HCT116 (cell line): ENCODE data around the gene TNFRSF21.

ENCODE experiments used
- CBX3 ChIP-seq: IDR thresholded peaks from 2 replicates; pipeline ENCODE4 v1.6.1; 2012; ENCODE audit warnings: low read depth
- CEBPB ChIP-seq: IDR thresholded peaks from 2 replicates; pipeline ENCODE4 v1.6.1; 2012; ENCODE audit warnings: low read depth
- EZH2 ChIP-seq: fragments of 200-600 bp; sonication (generic); IDR thresholded peaks from 2 replicates; pipeline ENCODE4 v1.6.1; 2017; ENCODE audit warnings: antibody characterized with exemption, mixed run types
- EZH2phosphoT487 ChIP-seq: fragments of 200-600 bp; IDR thresholded peaks from 2 replicates; pipeline ENCODE4 v1.6.1; 2018; ENCODE audit warnings: antibody characterized with exemption, borderline replicate concordance
- POLR2A ChIP-seq: IDR thresholded peaks from 2 replicates; pipeline ENCODE4 v1.7.0; 2011; ENCODE audit warnings: borderline replicate concordance; ENCODE audit not compliant: insufficient read depth, insufficient read length; ENCODE audit errors: extremely low read depth
- POLR2AphosphoS5 ChIP-seq: IDR thresholded peaks from 2 replicates; pipeline ENCODE4 v1.6.1; 2011; ENCODE audit warnings: mild to moderate bottlenecking, low read depth, low read length, moderate library complexity
- RAD21 ChIP-seq: IDR thresholded peaks from 2 replicates; pipeline ENCODE4 v1.6.1; 2012; ENCODE audit warnings: low read depth, mild to moderate bottlenecking
- SIN3A ChIP-seq: IDR thresholded peaks from 2 replicates; pipeline ENCODE4 v1.6.1; 2012; ENCODE audit warnings: low read depth
- TF ChIP-seq, protein P1 (sequence below), 3 experiments: fragments of 200-600 bp in 1 of 3; sonication (generic) in 1 of 3; IDR thresholded peaks in 2 of 3; conservative IDR thresholded peaks in 1 of 3; 2 replicates each; pipeline ENCODE4 v1.5.1; 2012 to 2017; ENCODE audit warnings: low read depth in 2 of 3, low read length in 2 of 3, antibody characterized with exemption in 1 of 3, borderline replicate concordance in 1 of 3, control low read depth in 1 of 3, mild to moderate bottlenecking in 1 of 3, mixed read lengths in 1 of 3, mixed run types in 1 of 3, moderate library complexity in 1 of 3; ENCODE audit not compliant: insufficient read depth in 1 of 3
- TF ChIP-seq, protein P2 (sequence below): IDR thresholded peaks from 2 replicates; pipeline ENCODE4 v1.6.1; 2012
- TF ChIP-seq, protein P3 (sequence below): IDR thresholded peaks from 2 replicates; pipeline ENCODE4 v1.6.1; 2012

DNA sequence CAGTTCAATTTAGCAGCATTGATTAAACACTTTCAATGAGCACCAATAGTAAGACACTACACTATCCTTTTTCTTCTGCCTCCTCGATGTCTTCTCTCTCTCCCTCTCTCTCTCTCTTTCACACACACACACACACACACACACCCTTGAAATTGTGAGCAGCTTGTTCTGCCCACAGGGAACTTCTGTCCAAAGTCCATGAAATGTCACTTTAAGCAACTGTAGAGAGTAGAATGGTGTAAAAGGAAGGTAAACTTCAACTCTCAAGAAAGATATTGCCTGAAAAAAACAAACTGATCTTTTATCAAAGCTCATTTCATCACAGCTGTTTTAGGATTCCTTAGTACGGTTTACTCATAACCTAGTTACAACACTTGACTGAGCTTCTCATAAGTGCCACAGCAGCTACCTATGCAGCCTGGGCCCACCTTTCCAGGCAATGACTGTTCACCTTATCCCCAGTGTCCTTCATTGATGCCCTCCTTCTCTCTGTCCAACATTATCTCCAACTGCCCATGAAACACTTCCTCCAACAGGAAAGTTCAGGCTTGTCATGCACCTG lies 107.0 kb downstream of the TNFRSF21 start:
- TF ChIP-seq, protein P1, sequence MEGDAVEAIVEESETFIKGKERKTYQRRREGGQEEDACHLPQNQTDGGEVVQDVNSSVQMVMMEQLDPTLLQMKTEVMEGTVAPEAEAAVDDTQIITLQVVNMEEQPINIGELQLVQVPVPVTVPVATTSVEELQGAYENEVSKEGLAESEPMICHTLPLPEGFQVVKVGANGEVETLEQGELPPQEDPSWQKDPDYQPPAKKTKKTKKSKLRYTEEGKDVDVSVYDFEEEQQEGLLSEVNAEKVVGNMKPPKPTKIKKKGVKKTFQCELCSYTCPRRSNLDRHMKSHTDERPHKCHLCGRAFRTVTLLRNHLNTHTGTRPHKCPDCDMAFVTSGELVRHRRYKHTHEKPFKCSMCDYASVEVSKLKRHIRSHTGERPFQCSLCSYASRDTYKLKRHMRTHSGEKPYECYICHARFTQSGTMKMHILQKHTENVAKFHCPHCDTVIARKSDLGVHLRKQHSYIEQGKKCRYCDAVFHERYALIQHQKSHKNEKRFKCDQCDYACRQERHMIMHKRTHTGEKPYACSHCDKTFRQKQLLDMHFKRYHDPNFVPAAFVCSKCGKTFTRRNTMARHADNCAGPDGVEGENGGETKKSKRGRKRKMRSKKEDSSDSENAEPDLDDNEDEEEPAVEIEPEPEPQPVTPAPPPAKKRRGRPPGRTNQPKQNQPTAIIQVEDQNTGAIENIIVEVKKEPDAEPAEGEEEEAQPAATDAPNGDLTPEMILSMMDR (IDR thresholded peaks at IDR 0.05 in 2 of 3, conservative IDR thresholded peaks at IDR 0.05 in 1 of 3; ENCODE audit: borderline replicate concordance in 1 of 3, insufficient read depth in 1 of 3, low read depth in 2 of 3, low read length in 2 of 3): no peak
- TF ChIP-seq POLR2AphosphoS5 (no peak), POLR2A (no peak), RAD21 (no peak), CEBPB (no peak), EZH2 (no peak), SIN3A (no peak), EZH2phosphoT487 (no peak), CBX3 (no peak)
- TF ChIP-seq, protein P2, sequence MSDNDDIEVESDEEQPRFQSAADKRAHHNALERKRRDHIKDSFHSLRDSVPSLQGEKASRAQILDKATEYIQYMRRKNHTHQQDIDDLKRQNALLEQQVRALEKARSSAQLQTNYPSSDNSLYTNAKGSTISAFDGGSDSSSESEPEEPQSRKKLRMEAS: no peak
- TF ChIP-seq, protein P3, sequence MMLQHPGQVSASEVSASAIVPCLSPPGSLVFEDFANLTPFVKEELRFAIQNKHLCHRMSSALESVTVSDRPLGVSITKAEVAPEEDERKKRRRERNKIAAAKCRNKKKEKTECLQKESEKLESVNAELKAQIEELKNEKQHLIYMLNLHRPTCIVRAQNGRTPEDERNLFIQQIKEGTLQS: no peak
